HG03280 (cell line): ENCODE measurements around the gene RDH12.
"Not testable (repeated sequence)": the region's sequence is repeated elsewhere in the genome, so short reads cannot be mapped to it uniquely, and the experiment has no call there.

Experiments
- ATAC-seq: cut with Tn5 transposase; IDR thresholded peaks from one replicate; pipeline ENCODE4 v1.9.1; 2021; ENCODE audit warnings: mild to moderate bottlenecking, moderate library complexity; ENCODE audit not compliant: unreplicated experiment

Gene RDH12

GRCh38 chr14:67704484-67705089 is 2.9 kb downstream of the RDH12 start:
- ATAC-seq = no peak

GRCh38 chr14:67705211-67705610 is 3.5 kb downstream of the RDH12 start:
- no peak for ATAC-seq

- not testable (repeated sequence) for ATAC-seq
Observed at GRCh38 chr14:67709346-67709745, 7.7 kb downstream of the RDH12 start.

- not testable (repeated sequence) for ATAC-seq
Observed at GRCh38 chr14:67709796-67710195, 8.1 kb downstream of the RDH12 start.

GRCh38 chr14:67710209-67710608 is 8.5 kb downstream of the RDH12 start:
- no peak for ATAC-seq

- ATAC-seq = no peak
Observed at GRCh38 chr14:67717048-67717447, 15.4 kb downstream of the RDH12 start.

GRCh38 chr14:67718265-67718664 is 16.6 kb downstream of the RDH12 start:
- ATAC-seq = no peak

GRCh38 chr14:67719385-67719784 is 17.7 kb downstream of the RDH12 start:
- not testable (repeated sequence) for ATAC-seq

- no peak for ATAC-seq
Observed at GRCh38 chr14:67719866-67720265, 18.2 kb downstream of the RDH12 start.

- no peak for ATAC-seq
Observed at GRCh38 chr14:67721875-67722274, 20.2 kb downstream of the RDH12 start.

- ATAC-seq = no peak
Observed at GRCh38 chr14:67722293-67722692, 20.6 kb downstream of the RDH12 start.

- no peak for ATAC-seq
Observed at GRCh38 chr14:67725171-67725570, 23.5 kb downstream of the RDH12 start.

GRCh38 chr14:67727361-67727760 is 25.7 kb downstream of the RDH12 start:
- ATAC-seq = no peak

- ATAC-seq = no peak
Observed at GRCh38 chr14:67728258-67728657, 26.6 kb downstream of the RDH12 start.

GRCh38 chr14:67729072-67729885 is 27.6 kb downstream of the RDH12 start:
- no peak for ATAC-seq

GRCh38 chr14:67733616-67734015 is 31.9 kb downstream of the RDH12 start:
- ATAC-seq = no peak

GRCh38 chr14:67734675-67735074 is 33.0 kb downstream of the RDH12 start:
- no peak for ATAC-seq

GRCh38 chr14:67735336-67736147 is 33.9 kb downstream of the RDH12 start:
- ATAC-seq = no peak

GRCh38 chr14:67736771-67737170 is 35.1 kb downstream of the RDH12 start:
- no peak for ATAC-seq

- no peak for ATAC-seq
Observed at GRCh38 chr14:67738740-67739504, 37.2 kb downstream of the RDH12 start.

- ATAC-seq = no peak
Observed at GRCh38 chr14:67744046-67744445, 42.4 kb downstream of the RDH12 start.
